Activated naive CD8-positive, alpha-beta T cell treated with anti-CD3 and anti-CD28 coated beads, Interleukin-2, amount 50 U/mL, for 16 hours (primary cell): ENCODE data around the gene HDAC3.

Experiments used
- DNase-seq: peaks from one replicate; pipeline ENCODE4 v3.0.0-alpha.2; 2020; ENCODE audit warnings: low read depth, low spot score

The HDAC3 gene

GRCh38 chr5:141657937-141658545 lies 21.4 kb upstream of the HDAC3 start:
- no peak for DNase-seq

GRCh38 chr5:141657404-141657803 lies 20.8 kb upstream of the HDAC3 start:
- DNase-seq: no peak

- DNase-seq: no peak
These were observed 19.7 kb upstream of the HDAC3 start for GRCh38 chr5:141656396-141656795.

GRCh38 chr5:141655020-141655419 lies 18.4 kb upstream of the HDAC3 start:
- no peak for DNase-seq

- DNase-seq: no peak
These were observed 17.6 kb upstream of the HDAC3 start for GRCh38 chr5:141654298-141654697.

GRCh38 chr5:141651728-141652105 lies 15.1 kb upstream of the HDAC3 start:
- DNase-seq: no peak

GRCh38 chr5:141650851-141651727 lies 14.4 kb upstream of the HDAC3 start, which contains the start of gene FCHSD1:
TSS of gene FCHSD1 (minus strand) at chr5:141651418. CDS start at chr5:141651368, 50 bp downstream.
- DNase-seq: peak; percentile 54

GRCh38 chr5:141649972-141650371 lies 13.3 kb upstream of the HDAC3 start:
- no peak for DNase-seq

- DNase-seq: no peak
These were observed 12.5 kb upstream of the HDAC3 start for GRCh38 chr5:141649056-141649688.

- no peak for DNase-seq
These were observed 11.2 kb upstream of the HDAC3 start for GRCh38 chr5:141647851-141648250.

GRCh38 chr5:141647242-141647641 lies 10.6 kb upstream of the HDAC3 start:
- no peak for DNase-seq

- DNase-seq: no peak
These were observed 9.4 kb upstream of the HDAC3 start for GRCh38 chr5:141646026-141646425.

GRCh38 chr5:141641634-141642267 lies 5.1 kb upstream of the HDAC3 start:
- DNase-seq: no peak

- no peak for DNase-seq
These were observed 4.0 kb upstream of the HDAC3 start for GRCh38 chr5:141640698-141641097.

GRCh38 chr5:141640051-141640415 lies 3.4 kb upstream of the HDAC3 start:
- DNase-seq: no peak

- DNase-seq: no peak
These were observed 2.9 kb upstream of the HDAC3 start for GRCh38 chr5:141639357-141640050.

GRCh38 chr5:141638771-141639170 lies 2.1 kb upstream of the HDAC3 start:
- DNase-seq: no peak

GRCh38 chr5:141637767-141638419 lies 1.2 kb upstream of the HDAC3 start:
- DNase-seq: peak; percentile 30

- DNase-seq: peak; percentile 21
These were observed 596 bp upstream of the HDAC3 start for GRCh38 chr5:141637123-141637766.

GRCh38 chr5:141636106-141636412 lies 590 bp downstream of the HDAC3 start:
- no peak for DNase-seq

GRCh38 chr5:141635646-141636045 lies 1.0 kb downstream of the HDAC3 start:
- DNase-seq: no peak
